ENCODE results near the gene LINC01488. TPM values are rescaled to one million over a fixed set of nuclear protein-coding genes. Genes with fewer than 3 reads are reported as not detected.

LINC01488 gene
- total RNA-seq, 2 experiments from 2014 or later = not detected

GRCh38 chr11:69490516-69490915 lies 9.1 kb downstream of the LINC01488 start:
- Mint-ChIP-seq H3K27me3 (peaks cover 8% of the 10 kb centered on the region), H3K4me1 (ENCODE audit: low read depth) (no peaks in the 10 kb centered on the region), H3K27ac (no peak overlapping the region), H3K36me3 (ENCODE audit: low read depth) (no peaks in the 10 kb centered on the region), H3K9me3 (no peaks in the 10 kb centered on the region), H3K4me3 (no peak overlapping the region)
- Histone ChIP-seq H3K4me3 (ENCODE audit: low read length) (no peak overlapping the region), H3K27me3 (ENCODE audit: control insufficient read depth in 1 of 2, insufficient read depth in 2 of 2, low read length in 2 of 2) (no peaks in the 10 kb centered on the region), H3K4me1 (ENCODE audit: insufficient read depth, low read length) (no peaks in the 10 kb centered on the region), H3K27ac (ENCODE audit: low read depth in 1 of 2, low read length in 2 of 2) (no peak overlapping the region), H3K9me3 (ENCODE audit: control insufficient read depth in 1 of 2, insufficient read depth in 1 of 2, low read length in 2 of 2) (peaks cover 0 to 7% of the 10 kb centered on the region in 2 experiments), H3K36me3 (ENCODE audit: insufficient read depth, low read length) (no peaks in the 10 kb centered on the region)
- TF ChIP-seq CTCF (IDR thresholded peaks at IDR 0.05) = no peak
- ATAC-seq (ENCODE audit: poor library complexity) (no peak), DNase-seq (no peak)
- ChIA-PET POLR2A (no interaction called here), CTCF (no interaction called here)
- intact Hi-C loops (cut with DNase I, micrococcal nuclease) = no loop called here

GRCh38 chr11:69491071-69492031 lies 9.9 kb downstream of the LINC01488 start:
- Histone ChIP-seq H3K9me3 (ENCODE audit: control insufficient read depth in 1 of 2, insufficient read depth in 1 of 2, low read length in 2 of 2) (peaks cover 0 to 7% of the 10 kb centered on the region in 2 experiments), H3K27me3 (ENCODE audit: control insufficient read depth in 1 of 2, insufficient read depth in 2 of 2, low read length in 2 of 2) (no peaks in the 10 kb centered on the region), H3K4me1 (ENCODE audit: insufficient read depth, low read length) (no peaks in the 10 kb centered on the region), H3K36me3 (ENCODE audit: insufficient read depth, low read length) (no peaks in the 10 kb centered on the region), H3K4me3 (ENCODE audit: low read length) (no peak overlapping the region), H3K27ac (ENCODE audit: low read depth in 1 of 2, low read length in 2 of 2) (no peak overlapping the region)
- Mint-ChIP-seq H3K9me3 (no peaks in the 10 kb centered on the region), H3K27ac (no peak overlapping the region), H3K4me1 (ENCODE audit: low read depth) (no peaks in the 10 kb centered on the region), H3K4me3 (no peak overlapping the region), H3K27me3 (peaks cover 12% of the 10 kb centered on the region), H3K36me3 (ENCODE audit: low read depth) (no peaks in the 10 kb centered on the region)
- ChIA-PET CTCF (no interaction called here), POLR2A (no interaction called here)
- no peak for ATAC-seq (ENCODE audit: poor library complexity)
- no peak for TF ChIP-seq CTCF (IDR thresholded peaks at IDR 0.05)
- intact Hi-C loops (cut with DNase I, micrococcal nuclease) = no loop called here
- no peak for DNase-seq

- peaks cover 0 to 7% of the 10 kb centered on the region in 2 experiments for H3K9me3 ChIP-seq (ENCODE audit: control insufficient read depth in 1 of 2, insufficient read depth in 1 of 2, low read length in 2 of 2)
- no peak overlapping the region for H3K27ac ChIP-seq (ENCODE audit: low read depth in 1 of 2, low read length in 2 of 2)
- no peaks in the 10 kb centered on the region for H3K4me1 Mint-ChIP-seq (ENCODE audit: low read depth)
- no peaks in the 10 kb centered on the region for H3K36me3 Mint-ChIP-seq (ENCODE audit: low read depth)
- H3K27me3 Mint-ChIP-seq = peaks cover 12% of the 10 kb centered on the region
- no peak for ATAC-seq (ENCODE audit: poor library complexity)
- H3K4me1 ChIP-seq (ENCODE audit: insufficient read depth, low read length) = no peaks in the 10 kb centered on the region
- POLR2A ChIA-PET = no interaction called here
- TF ChIP-seq CTCF (IDR thresholded peaks at IDR 0.05) = no peak
- no peaks in the 10 kb centered on the region for H3K27me3 ChIP-seq (ENCODE audit: control insufficient read depth in 1 of 2, insufficient read depth in 2 of 2, low read length in 2 of 2)
- no peaks in the 10 kb centered on the region for H3K36me3 ChIP-seq (ENCODE audit: insufficient read depth, low read length)
- intact Hi-C loops (cut with DNase I, micrococcal nuclease) = no loop called here
- no peak overlapping the region for H3K27ac Mint-ChIP-seq
- no peak for DNase-seq
- no peak overlapping the region for H3K4me3 ChIP-seq (ENCODE audit: low read length)
- CTCF ChIA-PET = no interaction called here
- H3K9me3 Mint-ChIP-seq = no peaks in the 10 kb centered on the region
- H3K4me3 Mint-ChIP-seq = no peak overlapping the region
Measured at GRCh38 chr11:69492201-69492991, 10.9 kb downstream of the LINC01488 start.

Measured in CD4-positive, alpha-beta T cell (primary cell).